OCI-LY7 (cell line): ENCODE results near the gene TRPM7. TPM values are rescaled to one million over a fixed set of nuclear protein-coding genes. Genes with fewer than 3 reads are reported as not detected.
A peak's percentile ranks its signal among the peaks of the same experiment; 100 is the strongest.
"Not testable (repeated sequence)": the region's sequence is repeated elsewhere in the genome, so short reads cannot be mapped to it uniquely, and the experiment has no call there.

ENCODE experiments used
- BruUV-seq: library from RNA; stranded (reverse); fragments of 400-500 nt; replicated peaks from 2 replicates; lab custom pipeline; 2021; lab: Mats Ljungman, UMichigan
- CTCF ChIA-PET: fragments of 300-600 bp; sonication (Branson Sonifier 250); formaldehyde crosslinking; loops from one replicate; lab custom pipeline; 2022; ENCODE audit warnings: antibody characterized with exemption; ENCODE audit not compliant: unreplicated experiment; lab: Charles Lee
- POLR2A ChIA-PET: fragments of 300-600 bp; sonication (Branson Sonifier 250); formaldehyde crosslinking; loops from one replicate; lab custom pipeline; 2022; ENCODE audit warnings: antibody characterized with exemption; lab: Charles Lee
- DNase-seq: peaks from one replicate; pipeline ENCODE4 v3.0.0-alpha.2; 2015; ENCODE audit warnings: low spot score
- H2AFZ ChIP-seq: fragments of 200-600 bp; sonication (generic), shearing (Covaris generic); 2 replicates; pipeline ENCODE4 v1.6.1; 2014; ENCODE audit warnings: mild to moderate bottlenecking, antibody characterized with exemption, low read length, moderate library complexity
- H3K27ac ChIP-seq: fragments of 200-600 bp; sonication (generic); 2 replicates; pipeline ENCODE4 v1.5.1; 2014; ENCODE audit warnings: mixed run types, low read depth, mild to moderate bottlenecking, moderate library complexity, low read length, inconsistent platforms; ENCODE audit not compliant: poor library complexity, severe bottlenecking
- H3K36me3 ChIP-seq: fragments of 200-600 bp; sonication (generic); 2 replicates; pipeline ENCODE4 v1.6.1; 2014; ENCODE audit warnings: mild to moderate bottlenecking, antibody characterized with exemption, low read length, moderate library complexity, mixed read lengths; ENCODE audit not compliant: insufficient read depth
- H3K4me1 ChIP-seq: fragments of 200-600 bp; sonication (generic); 2 replicates; pipeline ENCODE4 v1.5.1; 2014; ENCODE audit warnings: mild to moderate bottlenecking, low read length; ENCODE audit not compliant: insufficient read depth, poor library complexity, severe bottlenecking
- H3K4me2 ChIP-seq: fragments of 200-600 bp; sonication (generic); 2 replicates; pipeline ENCODE4 v1.6.1; 2014; ENCODE audit warnings: mild to moderate bottlenecking, low read length
- H3K4me3 ChIP-seq: fragments of 200-600 bp; sonication (generic); 2 replicates; pipeline ENCODE4 v1.5.1; 2014; ENCODE audit warnings: mild to moderate bottlenecking, low read depth, low read length; ENCODE audit not compliant: poor library complexity, severe bottlenecking
- H3K79me2 ChIP-seq: fragments of 200-600 bp; sonication (generic); 2 replicates; pipeline ENCODE4 v1.6.1; 2016; ENCODE audit warnings: low read depth, mild to moderate bottlenecking, low read length, moderate library complexity, mixed read lengths; ENCODE audit not compliant: insufficient read depth
- H3K9me2 ChIP-seq: fragments of 200-600 bp; sonication (generic); 2 replicates; pipeline ENCODE4 v1.6.1; 2016; ENCODE audit warnings: mild to moderate bottlenecking, low read length, mixed read lengths; ENCODE audit not compliant: insufficient read depth
- H3K9me3 ChIP-seq: fragments of 200-600 bp; sonication (generic); 2 replicates; pipeline ENCODE4 v1.6.1; 2014; ENCODE audit warnings: mild to moderate bottlenecking, mixed run types, low read length, mixed read lengths
- H4K20me1 ChIP-seq: fragments of 200-600 bp; sonication (generic); 2 replicates; pipeline ENCODE4 v1.6.1; 2014; ENCODE audit warnings: mild to moderate bottlenecking, antibody characterized with exemption, low read length, moderate library complexity, mixed read lengths; ENCODE audit not compliant: insufficient read depth
- EZH2phosphoT487 ChIP-seq: fragments of 200-600 bp; sonication (generic); IDR thresholded peaks from 2 replicates; pipeline ENCODE4 v1.6.1; 2018; ENCODE audit warnings: low read depth, borderline replicate concordance, mild to moderate bottlenecking, mixed run types, antibody characterized with exemption, low read length, moderate library complexity, mixed read lengths
- intact Hi-C: fragments of 100-400 bp; cut with micrococcal nuclease; formaldehyde crosslinking; loops from one replicate; pipeline ENCODE4 v1.10.0; 2022; ENCODE audit not compliant: unreplicated experiment
- total RNA-seq, 2 experiments: library from RNA; depleted of rRNA in 1 of 2; stranded (reverse); fragments of >200 nt in 1 of 2; shearing (Covaris generic) in 1 of 2; gene quantifications; 2 replicates each; pipeline ENCODE4 v1.2.3, GENCODE V29; 2014 to 2022
- TF ChIP-seq, protein P1 (sequence below): fragments of 200-600 bp; sonication (generic); conservative IDR thresholded peaks from 2 replicates; pipeline ENCODE4 v1.5.1; 2014; ENCODE audit warnings: mild to moderate bottlenecking, antibody characterized with exemption, low read length, moderate library complexity, mixed read lengths

Gene TRPM7
- total RNA-seq, 2 experiments from 2014 or later, result 50.0 to 64.0 TPM

GRCh38 chr15:50622361-50622943 is 64.1 kb downstream of the TRPM7 start:
- not testable (repeated sequence) for H3K4me1 ChIP-seq

DNA sequence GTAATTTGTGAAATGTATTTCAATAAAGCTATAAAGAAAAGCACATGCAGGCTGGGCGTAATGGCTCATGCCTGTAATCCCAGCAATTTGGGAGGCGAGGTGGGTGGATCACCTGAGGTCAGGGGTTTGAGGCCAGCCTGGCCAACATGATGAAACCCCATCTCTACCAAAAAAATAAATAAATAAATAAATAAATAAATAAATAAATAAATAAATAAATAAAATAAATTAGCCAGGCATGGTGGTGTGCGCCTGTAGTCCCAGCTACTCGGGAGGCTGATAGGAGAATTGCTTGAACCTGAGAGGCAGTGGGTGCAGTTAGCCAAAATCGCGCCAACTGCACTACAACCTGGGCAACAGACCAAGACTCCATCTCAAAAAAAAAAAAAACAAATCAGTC is 69.6 kb downstream of the TRPM7 start:
- H3K36me3 ChIP-seq, result peaks cover 83% of the 10 kb centered on the region
- H3K79me2 ChIP-seq, POLR2A ChIA-PET, H3K27ac ChIP-seq, H3K9me2 ChIP-seq, H3K4me3 ChIP-seq, BruUV-seq, DNase-seq, H3K4me2 ChIP-seq, CTCF ChIA-PET, H4K20me1 ChIP-seq, H3K9me3 ChIP-seq, H2AFZ ChIP-seq, H3K4me1 ChIP-seq, intact Hi-C loops: not testable (repeated sequence)

More at GRCh38 chr15:50622361-50622943, 64.1 kb downstream of the TRPM7 start:
- H2AFZ ChIP-seq, BruUV-seq, H3K4me3 ChIP-seq, CTCF ChIA-PET, H3K9me2 ChIP-seq, H3K79me2 ChIP-seq, H4K20me1 ChIP-seq, POLR2A ChIA-PET, H3K4me2 ChIP-seq, H3K27ac ChIP-seq, intact Hi-C loops, H3K9me3 ChIP-seq: not testable (repeated sequence)
- TF ChIP-seq, protein P1, sequence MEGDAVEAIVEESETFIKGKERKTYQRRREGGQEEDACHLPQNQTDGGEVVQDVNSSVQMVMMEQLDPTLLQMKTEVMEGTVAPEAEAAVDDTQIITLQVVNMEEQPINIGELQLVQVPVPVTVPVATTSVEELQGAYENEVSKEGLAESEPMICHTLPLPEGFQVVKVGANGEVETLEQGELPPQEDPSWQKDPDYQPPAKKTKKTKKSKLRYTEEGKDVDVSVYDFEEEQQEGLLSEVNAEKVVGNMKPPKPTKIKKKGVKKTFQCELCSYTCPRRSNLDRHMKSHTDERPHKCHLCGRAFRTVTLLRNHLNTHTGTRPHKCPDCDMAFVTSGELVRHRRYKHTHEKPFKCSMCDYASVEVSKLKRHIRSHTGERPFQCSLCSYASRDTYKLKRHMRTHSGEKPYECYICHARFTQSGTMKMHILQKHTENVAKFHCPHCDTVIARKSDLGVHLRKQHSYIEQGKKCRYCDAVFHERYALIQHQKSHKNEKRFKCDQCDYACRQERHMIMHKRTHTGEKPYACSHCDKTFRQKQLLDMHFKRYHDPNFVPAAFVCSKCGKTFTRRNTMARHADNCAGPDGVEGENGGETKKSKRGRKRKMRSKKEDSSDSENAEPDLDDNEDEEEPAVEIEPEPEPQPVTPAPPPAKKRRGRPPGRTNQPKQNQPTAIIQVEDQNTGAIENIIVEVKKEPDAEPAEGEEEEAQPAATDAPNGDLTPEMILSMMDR, result peak; percentile 69
- peak; percentile 27 for DNase-seq
- peaks cover 92% of the 10 kb centered on the region for H3K36me3 ChIP-seq

- H3K79me2 ChIP-seq, H4K20me1 ChIP-seq, POLR2A ChIA-PET, H2AFZ ChIP-seq, DNase-seq, CTCF ChIA-PET, H3K4me1 ChIP-seq, H3K4me3 ChIP-seq, H3K4me2 ChIP-seq, BruUV-seq, H3K9me2 ChIP-seq, H3K27ac ChIP-seq, H3K9me3 ChIP-seq, intact Hi-C loops: not testable (repeated sequence)
- peaks cover 83% of the 10 kb centered on the region for H3K36me3 ChIP-seq
These were observed 70.0 kb downstream of the TRPM7 start for GRCh38 chr15:50616554-50616953.

GRCh38 chr15:50613600-50613999 is 73.0 kb downstream of the TRPM7 start:
- DNase-seq, result no peak
- Histone ChIP-seq H3K4me3 (no peak overlapping the region), H2AFZ (no peak overlapping the region), H3K4me1 (no peaks in the 10 kb centered on the region), H3K36me3 (peaks cover 82% of the 10 kb centered on the region), H3K9me3 (no peaks in the 10 kb centered on the region), H3K27ac (no peak overlapping the region), H3K4me2 (no peak overlapping the region), H3K9me2 (no peaks in the 10 kb centered on the region), H4K20me1 (no peaks in the 10 kb centered on the region), H3K79me2 (no peaks in the 10 kb centered on the region)
- intact Hi-C loops, result no loop called here
- POLR2A ChIA-PET, result no interaction called here
- TF ChIP-seq EZH2phosphoT487, result no peak
- TF ChIP-seq, protein P1, result no peak
- BruUV-seq, result no TSS peak
- CTCF ChIA-PET, result no interaction called here
